HCT116 (cell line): ENCODE measurements around the gene CPEB1. TPM values are rescaled to one million over a fixed set of nuclear protein-coding genes. Genes with fewer than 3 reads are reported as not detected.

Experiments
- ATAC-seq: fragments of 200-7000 bp; cut with Tn5 transposase; 2 replicates; pipeline ENCODE4 v1.9.1; 2020; ENCODE audit warnings: mild to moderate bottlenecking, moderate library complexity
- BruUV-seq: library from RNA; stranded (reverse); fragments of 400-500 nt; replicated peaks from 2 replicates; lab custom pipeline; 2021; lab: Mats Ljungman, UMichigan
- CTCF ChIA-PET: fragments of 300-600 bp; sonication (Branson Sonifier 250); formaldehyde crosslinking; loops from one replicate; lab custom pipeline; 2021; ENCODE audit warnings: antibody characterized with exemption; lab: Charles Lee
- POLR2A ChIA-PET: fragments of 300-600, 350-600 bp; sonication (Branson Sonifier 250); formaldehyde crosslinking; loops from one replicate; lab custom pipeline; 2021; ENCODE audit warnings: antibody characterized with exemption; lab: Charles Lee
- RAD21 ChIA-PET, 2 experiments: fragments of 300-600 bp; sonication (Branson Sonifier 250); formaldehyde crosslinking; loops; one replicate each; lab custom pipeline; 2023; ENCODE audit warnings: low total read pairs in 2 of 2; ENCODE audit not compliant: uncharacterized antibody in 2 of 2, unreplicated experiment in 2 of 2, low non-redundant PET in 1 of 2; lab: Charles Lee
- DNase-seq: peaks from one replicate; pipeline ENCODE4 v3.0.0-alpha.2; 2010; ENCODE audit warnings: low read depth, low spot score
- H2AFZ ChIP-seq: fragments of 200-600 bp; shearing (Covaris generic), sonication (generic); 2 replicates; pipeline ENCODE4 v1.6.1; 2017; ENCODE audit warnings: low read depth, mixed run types, mixed read lengths, antibody characterized with exemption, low read length; ENCODE audit not compliant: poor library complexity, severe bottlenecking
- H3K27ac ChIP-seq: 2 replicates; pipeline ENCODE4 v1.5.1; 2012; ENCODE audit warnings: low read depth, low read length
- H3K27me3 ChIP-seq: fragments of 200-600 bp; sonication (generic); 2 replicates; pipeline ENCODE4 v1.6.1; 2016; ENCODE audit warnings: mixed run types, low read length, mixed read lengths; ENCODE audit not compliant: insufficient read depth
- H3K36me3 ChIP-seq, 2 experiments: fragments of 200-500 bp in 1 of 2; fragments of 200-600 bp in 1 of 2; sonication (Bioruptor generic) in 1 of 2; sonication (generic) in 1 of 2; 2 replicates each; pipeline versions ENCODE4 v1.5.1 to v1.6.1; 2014 to 2016; ENCODE audit warnings: low read length in 2 of 2, inconsistent platforms in 1 of 2, mixed read lengths in 1 of 2, mixed run types in 1 of 2; ENCODE audit not compliant: insufficient read depth in 2 of 2, control insufficient read depth in 1 of 2
- H3K4me1 ChIP-seq, 2 experiments: fragments of 200-600 bp in 1 of 2; sonication (generic) in 1 of 2; 2 replicates each; pipeline versions ENCODE4 v1.5.1 to v1.6.1; 2012 to 2017; ENCODE audit warnings: low read length in 2 of 2, inconsistent platforms in 1 of 2, mild to moderate bottlenecking in 1 of 2, mixed read lengths in 1 of 2, mixed run types in 1 of 2, moderate library complexity in 1 of 2; ENCODE audit not compliant: insufficient read depth in 2 of 2, control insufficient read depth in 1 of 2
- H3K4me2 ChIP-seq: fragments of 200-600 bp; sonication (generic); 2 replicates; pipeline ENCODE4 v1.6.1; 2017; ENCODE audit warnings: mixed run types, low read length, mixed read lengths
- H3K4me3 ChIP-seq, 2 experiments: fragments of 200-600 bp in 1 of 2; sonication (generic) in 1 of 2; replicated peaks in 1 of 2; 2 replicates each; pipeline ENCODE4 v1.5.1; 2011 to 2016; ENCODE audit warnings: low read length in 2 of 2, control low read depth in 1 of 2, low read depth in 1 of 2, mild to moderate bottlenecking in 1 of 2, mixed read lengths in 1 of 2, mixed run types in 1 of 2
- H3K79me2 ChIP-seq: fragments of 200-600 bp; sonication (generic); 2 replicates; pipeline ENCODE4 v1.6.1; 2017; ENCODE audit warnings: mild to moderate bottlenecking, mixed run types, low read length, moderate library complexity, mixed read lengths; ENCODE audit not compliant: insufficient read depth
- H3K9ac ChIP-seq: fragments of 200-600 bp; sonication (generic); 2 replicates; pipeline ENCODE4 v1.6.1; 2016; ENCODE audit warnings: low read length, mixed read lengths
- H3K9me2 ChIP-seq: fragments of 200-600 bp; sonication (generic), shearing (Covaris generic); 2 replicates; pipeline ENCODE4 v1.6.1; 2017; ENCODE audit warnings: mixed run types, mild to moderate bottlenecking, moderate library complexity; ENCODE audit not compliant: insufficient read depth
- H3K9me3 ChIP-seq, 2 experiments: fragments of 200-500 bp in 1 of 2; fragments of 200-600 bp in 1 of 2; sonication (Bioruptor generic) in 1 of 2; sonication (generic) in 1 of 2; 2 replicates each; pipeline ENCODE4 v1.6.1; 2014 to 2017; ENCODE audit warnings: low read length in 2 of 2, mixed read lengths in 2 of 2, inconsistent platforms in 1 of 2, low read depth in 1 of 2, mild to moderate bottlenecking in 1 of 2, mixed run types in 1 of 2, moderate library complexity in 1 of 2; ENCODE audit not compliant: control insufficient read depth in 1 of 2, insufficient read depth in 1 of 2
- H4K20me1 ChIP-seq: fragments of 200-600 bp; sonication (generic), shearing (Covaris generic); 2 replicates; pipeline ENCODE4 v1.6.1; 2017; ENCODE audit warnings: mixed run types, mild to moderate bottlenecking, moderate library complexity; ENCODE audit not compliant: insufficient read depth
- CBX3 ChIP-seq: IDR thresholded peaks from 2 replicates; pipeline ENCODE4 v1.6.1; 2012; ENCODE audit warnings: low read depth
- CEBPB ChIP-seq: IDR thresholded peaks from 2 replicates; pipeline ENCODE4 v1.6.1; 2012; ENCODE audit warnings: low read depth
- EZH2 ChIP-seq: fragments of 200-600 bp; sonication (generic); IDR thresholded peaks from 2 replicates; pipeline ENCODE4 v1.6.1; 2017; ENCODE audit warnings: antibody characterized with exemption, mixed run types
- EZH2phosphoT487 ChIP-seq: fragments of 200-600 bp; IDR thresholded peaks from 2 replicates; pipeline ENCODE4 v1.6.1; 2018; ENCODE audit warnings: antibody characterized with exemption, borderline replicate concordance
- POLR2A ChIP-seq: IDR thresholded peaks from 2 replicates; pipeline ENCODE4 v1.7.0; 2011; ENCODE audit warnings: borderline replicate concordance; ENCODE audit not compliant: insufficient read depth, insufficient read length; ENCODE audit errors: extremely low read depth
- POLR2AphosphoS5 ChIP-seq: IDR thresholded peaks from 2 replicates; pipeline ENCODE4 v1.6.1; 2011; ENCODE audit warnings: mild to moderate bottlenecking, low read depth, low read length, moderate library complexity
- REST ChIP-seq: IDR thresholded peaks from 2 replicates; pipeline ENCODE4 v1.6.1; 2012; ENCODE audit warnings: low read depth
- SIN3A ChIP-seq: IDR thresholded peaks from 2 replicates; pipeline ENCODE4 v1.6.1; 2012; ENCODE audit warnings: low read depth
- ZBTB33 ChIP-seq: IDR thresholded peaks from 2 replicates; pipeline ENCODE4 v1.6.1; 2011; ENCODE audit warnings: mild to moderate bottlenecking, low read length, moderate library complexity; ENCODE audit not compliant: insufficient replicate concordance; ENCODE audit errors: extremely low read depth
- ZFX ChIP-seq: fragments of 450-650 bp; IDR thresholded peaks from 2 replicates; pipeline ENCODE4 v1.6.1; 2017
- ZNF274 ChIP-seq: fragments of 200-500 bp; sonication (Bioruptor generic); IDR thresholded peaks from 2 replicates; pipeline ENCODE4 v1.6.1; 2014; ENCODE audit warnings: mild to moderate bottlenecking, low read depth, low read length, inconsistent platforms
- intact Hi-C: fragments of 100-400 bp; cut with micrococcal nuclease; formaldehyde crosslinking; loops from 2 replicates; pipeline ENCODE4 v1.10.0; 2022
- total RNA-seq: library from RNA; stranded (reverse); gene quantifications from one replicate; pipeline ENCODE4 v1.2.1, GENCODE V29; 2021; ENCODE audit not compliant: unreplicated experiment
- TF ChIP-seq, protein P1 (sequence below), 3 experiments: fragments of 200-600 bp in 1 of 3; sonication (generic) in 1 of 3; IDR thresholded peaks in 2 of 3; conservative IDR thresholded peaks in 1 of 3; 2 replicates each; pipeline ENCODE4 v1.5.1; 2012 to 2017; ENCODE audit warnings: low read depth in 2 of 3, low read length in 2 of 3, antibody characterized with exemption in 1 of 3, borderline replicate concordance in 1 of 3, control low read depth in 1 of 3, mild to moderate bottlenecking in 1 of 3, mixed read lengths in 1 of 3, mixed run types in 1 of 3, moderate library complexity in 1 of 3; ENCODE audit not compliant: insufficient read depth in 1 of 3

The CPEB1 gene
- total RNA-seq, 1 experiment from 2014 or later = not detected

DNA sequence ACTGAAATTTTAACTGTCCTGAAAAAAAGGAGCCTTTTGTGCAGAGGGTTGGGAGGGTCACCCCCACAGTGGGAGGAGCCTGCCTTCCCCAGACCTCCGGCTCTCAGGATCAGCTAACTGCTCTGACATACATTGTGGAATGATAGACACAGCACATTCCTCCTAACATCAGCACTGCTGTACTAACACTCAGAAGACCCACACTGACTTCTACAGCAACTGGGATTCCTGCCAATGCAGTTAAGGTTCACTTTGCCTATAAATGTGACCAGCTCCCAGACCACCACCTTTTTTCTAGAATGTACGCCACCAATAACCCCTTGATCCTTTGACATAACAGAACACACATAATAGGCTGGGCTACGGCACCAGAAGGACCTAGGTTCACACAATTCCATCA lies 3.2 kb downstream of the CPEB1 start:
- H3K9me3 ChIP-seq = no peaks in the 10 kb centered on the region
- H3K36me3 ChIP-seq = no peaks in the 10 kb centered on the region
- CTCF ChIA-PET = no interaction called here
- H3K4me2 ChIP-seq = no peak overlapping the region
- H3K4me1 ChIP-seq = 0 out of 4 replicates have a peak, but pooled peaks cover 0 to 7% of the 10 kb centered on the region in 2 experiments
- peaks cover 42% of the 10 kb centered on the region for H3K27me3 ChIP-seq
- no TSS peak for BruUV-seq
- RAD21 ChIA-PET = no interaction called here
- DNase-seq (no peak), ATAC-seq (no peak)
- H3K9me2 ChIP-seq = no peaks in the 10 kb centered on the region
- no peak overlapping the region for H3K9ac ChIP-seq
- TF ChIP-seq POLR2A (no peak), CBX3 (no peak), EZH2 (no peak), POLR2AphosphoS5 (no peak), CEBPB (no peak), EZH2phosphoT487 (no peak), REST (no peak), ZNF274 (no peak), ZFX (no peak), SIN3A (no peak), ZBTB33 (no peak)
- TF ChIP-seq, protein P1, sequence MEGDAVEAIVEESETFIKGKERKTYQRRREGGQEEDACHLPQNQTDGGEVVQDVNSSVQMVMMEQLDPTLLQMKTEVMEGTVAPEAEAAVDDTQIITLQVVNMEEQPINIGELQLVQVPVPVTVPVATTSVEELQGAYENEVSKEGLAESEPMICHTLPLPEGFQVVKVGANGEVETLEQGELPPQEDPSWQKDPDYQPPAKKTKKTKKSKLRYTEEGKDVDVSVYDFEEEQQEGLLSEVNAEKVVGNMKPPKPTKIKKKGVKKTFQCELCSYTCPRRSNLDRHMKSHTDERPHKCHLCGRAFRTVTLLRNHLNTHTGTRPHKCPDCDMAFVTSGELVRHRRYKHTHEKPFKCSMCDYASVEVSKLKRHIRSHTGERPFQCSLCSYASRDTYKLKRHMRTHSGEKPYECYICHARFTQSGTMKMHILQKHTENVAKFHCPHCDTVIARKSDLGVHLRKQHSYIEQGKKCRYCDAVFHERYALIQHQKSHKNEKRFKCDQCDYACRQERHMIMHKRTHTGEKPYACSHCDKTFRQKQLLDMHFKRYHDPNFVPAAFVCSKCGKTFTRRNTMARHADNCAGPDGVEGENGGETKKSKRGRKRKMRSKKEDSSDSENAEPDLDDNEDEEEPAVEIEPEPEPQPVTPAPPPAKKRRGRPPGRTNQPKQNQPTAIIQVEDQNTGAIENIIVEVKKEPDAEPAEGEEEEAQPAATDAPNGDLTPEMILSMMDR (IDR thresholded peaks at IDR 0.05 in 2 of 3, conservative IDR thresholded peaks at IDR 0.05 in 1 of 3; ENCODE audit: borderline replicate concordance in 1 of 3, insufficient read depth in 1 of 3, low read depth in 2 of 3, low read length in 2 of 3) = no peak
- POLR2A ChIA-PET = no interaction called here
- intact Hi-C loops = no loop called here
- H2AFZ ChIP-seq = no peak overlapping the region
- no peaks in the 10 kb centered on the region for H3K79me2 ChIP-seq
- no peaks in the 10 kb centered on the region for H4K20me1 ChIP-seq
- no peak overlapping the region for H3K27ac ChIP-seq
- H3K4me3 ChIP-seq = no peak overlapping the region
